Mammary epithelial cell (primary cell): ENCODE measurements around the gene MAP2K7.

ENCODE experiments used
- EZH2 ChIP-seq: IDR thresholded peaks from 2 replicates; pipeline ENCODE4 v1.6.1; 2012; ENCODE audit warnings: low read length, inconsistent platforms, borderline replicate concordance
- TF ChIP-seq, protein P1 (sequence below), 2 donors: IDR thresholded peaks in 1 of 2; conservative IDR thresholded peaks in 1 of 2; 2 replicates each; pipeline ENCODE4 v1.5.1; 2011 to 2012; ENCODE audit warnings: inconsistent platforms in 2 of 2, low read length in 2 of 2, mild to moderate bottlenecking in 2 of 2, control low read depth in 1 of 2, low read depth in 1 of 2; ENCODE audit not compliant: insufficient read depth in 1 of 2; ENCODE audit errors: extremely low read depth in 1 of 2

DNA sequence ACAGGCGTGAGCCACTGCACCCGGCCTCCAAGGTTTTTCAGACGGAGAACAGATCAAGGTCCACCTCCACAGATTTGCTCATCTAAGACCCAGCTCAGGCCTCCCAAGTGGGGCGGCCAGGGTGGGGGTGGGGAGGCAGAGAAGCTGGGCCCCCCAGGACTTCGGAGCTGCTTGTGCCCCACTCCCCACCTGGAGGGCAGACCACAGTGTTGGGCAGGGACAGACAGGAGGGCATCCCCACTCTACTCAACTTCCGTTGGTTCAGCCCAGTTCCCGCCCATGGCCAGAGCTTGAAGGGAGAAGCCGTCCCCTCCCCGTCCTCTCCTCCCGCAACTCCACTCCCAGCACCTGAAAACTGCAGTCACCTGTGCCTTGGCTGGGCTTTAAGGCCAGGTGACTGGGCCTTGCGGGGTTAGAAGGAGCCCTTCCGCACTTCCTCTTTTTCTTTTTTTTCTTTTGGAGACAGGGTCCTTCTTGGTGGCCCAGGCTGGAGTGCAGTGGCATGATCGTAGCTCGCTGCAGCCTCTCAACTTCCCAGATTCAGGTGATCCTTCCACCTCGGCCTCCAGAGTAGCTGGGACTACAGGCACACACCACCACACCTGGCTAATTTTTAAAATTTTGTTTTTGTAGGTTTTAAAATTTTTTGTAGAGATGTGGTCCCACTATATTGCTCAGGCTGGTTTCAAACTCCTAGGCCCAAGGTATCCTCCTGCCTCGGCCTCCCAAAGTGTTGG lies 16.1 kb upstream of the MAP2K7 start:
- TF ChIP-seq, protein P1, sequence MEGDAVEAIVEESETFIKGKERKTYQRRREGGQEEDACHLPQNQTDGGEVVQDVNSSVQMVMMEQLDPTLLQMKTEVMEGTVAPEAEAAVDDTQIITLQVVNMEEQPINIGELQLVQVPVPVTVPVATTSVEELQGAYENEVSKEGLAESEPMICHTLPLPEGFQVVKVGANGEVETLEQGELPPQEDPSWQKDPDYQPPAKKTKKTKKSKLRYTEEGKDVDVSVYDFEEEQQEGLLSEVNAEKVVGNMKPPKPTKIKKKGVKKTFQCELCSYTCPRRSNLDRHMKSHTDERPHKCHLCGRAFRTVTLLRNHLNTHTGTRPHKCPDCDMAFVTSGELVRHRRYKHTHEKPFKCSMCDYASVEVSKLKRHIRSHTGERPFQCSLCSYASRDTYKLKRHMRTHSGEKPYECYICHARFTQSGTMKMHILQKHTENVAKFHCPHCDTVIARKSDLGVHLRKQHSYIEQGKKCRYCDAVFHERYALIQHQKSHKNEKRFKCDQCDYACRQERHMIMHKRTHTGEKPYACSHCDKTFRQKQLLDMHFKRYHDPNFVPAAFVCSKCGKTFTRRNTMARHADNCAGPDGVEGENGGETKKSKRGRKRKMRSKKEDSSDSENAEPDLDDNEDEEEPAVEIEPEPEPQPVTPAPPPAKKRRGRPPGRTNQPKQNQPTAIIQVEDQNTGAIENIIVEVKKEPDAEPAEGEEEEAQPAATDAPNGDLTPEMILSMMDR (conservative IDR thresholded peaks at IDR 0.05 in 1 of 2, IDR thresholded peaks at IDR 0.05 in 1 of 2; ENCODE audit: extremely low read depth in 1 of 2, insufficient read depth in 1 of 2, low read depth in 1 of 2, low read length in 2 of 2) = no peak
- TF ChIP-seq EZH2 = no peak
